HG02943 (cell line): ENCODE measurements around the gene CDHR2.
"Not testable (repeated sequence)": the region's sequence is repeated elsewhere in the genome, so short reads cannot be mapped to it uniquely, and the experiment has no call there.

ENCODE experiments used
- ATAC-seq: cut with Tn5 transposase; IDR thresholded peaks from one replicate; pipeline ENCODE4 v1.9.1; 2021; ENCODE audit warnings: mild to moderate bottlenecking, low read depth, moderate library complexity; ENCODE audit not compliant: unreplicated experiment

CDHR2 gene

DNA sequence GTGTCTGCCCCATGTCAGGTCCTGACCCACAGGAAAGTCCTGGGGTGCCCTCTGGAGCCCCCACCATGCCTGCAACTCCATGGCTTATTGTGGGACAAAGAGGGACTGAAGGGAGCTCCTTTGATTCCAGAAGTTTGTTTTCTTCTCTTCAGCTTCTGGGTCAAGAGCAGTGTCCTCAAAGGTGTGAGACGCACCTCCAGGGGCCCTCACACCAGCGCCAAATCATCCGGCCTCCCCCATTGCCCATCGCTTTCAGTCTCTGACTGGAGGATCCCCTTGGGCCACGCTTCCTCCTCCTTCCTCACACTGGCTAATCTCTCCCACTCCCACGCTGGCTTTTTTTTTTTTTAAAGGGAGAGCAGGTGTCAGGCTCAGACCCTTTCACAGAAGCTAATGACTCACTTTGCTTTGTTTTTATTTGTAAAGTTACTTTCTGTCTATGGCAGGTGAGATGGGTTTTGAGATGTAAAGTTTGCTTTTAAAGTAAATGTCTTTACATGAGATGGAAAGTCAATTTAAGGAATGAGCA lies 16.7 kb downstream of the CDHR2 start:
- ATAC-seq = no peak

DNA sequence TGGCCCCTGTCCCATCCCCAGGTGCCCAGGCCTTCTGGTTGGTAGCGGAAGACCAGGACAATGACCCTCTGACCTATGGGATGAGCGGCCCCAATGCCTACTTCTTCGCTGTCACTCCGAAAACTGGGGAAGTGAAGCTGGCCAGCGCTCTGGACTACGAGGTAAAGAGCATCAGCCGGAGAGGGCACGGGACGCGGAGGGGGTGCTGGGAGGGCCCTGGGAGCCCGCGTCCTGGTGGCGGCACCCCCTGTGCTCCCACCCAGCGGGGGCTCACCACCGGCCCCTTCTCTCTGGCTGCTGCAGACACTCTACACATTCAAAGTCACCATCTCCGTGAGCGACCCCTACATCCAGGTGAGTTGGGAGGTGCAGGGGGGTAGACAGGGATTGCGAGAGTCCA lies 19.5 kb downstream of the CDHR2 start:
- no peak for ATAC-seq

DNA sequence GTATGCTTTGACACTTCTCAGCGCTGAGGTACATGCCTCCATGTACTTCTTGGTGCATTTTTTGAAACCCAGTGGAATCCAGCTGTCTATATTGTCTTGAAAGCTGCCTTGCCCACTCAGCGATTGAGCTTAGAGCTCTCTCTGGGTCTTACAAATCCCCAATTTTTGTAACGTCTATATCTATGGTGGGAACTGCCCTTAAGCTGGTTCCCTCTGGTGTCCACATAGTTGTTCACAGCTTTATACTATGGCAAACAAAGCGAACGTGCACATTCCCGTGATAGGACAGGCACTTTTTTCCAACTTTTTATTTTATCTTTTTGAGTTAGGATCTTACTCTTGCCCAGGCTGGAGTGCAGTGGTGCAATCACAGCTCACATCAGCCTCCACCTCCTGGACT lies 20.9 kb downstream of the CDHR2 start:
- ATAC-seq = no peak

DNA sequence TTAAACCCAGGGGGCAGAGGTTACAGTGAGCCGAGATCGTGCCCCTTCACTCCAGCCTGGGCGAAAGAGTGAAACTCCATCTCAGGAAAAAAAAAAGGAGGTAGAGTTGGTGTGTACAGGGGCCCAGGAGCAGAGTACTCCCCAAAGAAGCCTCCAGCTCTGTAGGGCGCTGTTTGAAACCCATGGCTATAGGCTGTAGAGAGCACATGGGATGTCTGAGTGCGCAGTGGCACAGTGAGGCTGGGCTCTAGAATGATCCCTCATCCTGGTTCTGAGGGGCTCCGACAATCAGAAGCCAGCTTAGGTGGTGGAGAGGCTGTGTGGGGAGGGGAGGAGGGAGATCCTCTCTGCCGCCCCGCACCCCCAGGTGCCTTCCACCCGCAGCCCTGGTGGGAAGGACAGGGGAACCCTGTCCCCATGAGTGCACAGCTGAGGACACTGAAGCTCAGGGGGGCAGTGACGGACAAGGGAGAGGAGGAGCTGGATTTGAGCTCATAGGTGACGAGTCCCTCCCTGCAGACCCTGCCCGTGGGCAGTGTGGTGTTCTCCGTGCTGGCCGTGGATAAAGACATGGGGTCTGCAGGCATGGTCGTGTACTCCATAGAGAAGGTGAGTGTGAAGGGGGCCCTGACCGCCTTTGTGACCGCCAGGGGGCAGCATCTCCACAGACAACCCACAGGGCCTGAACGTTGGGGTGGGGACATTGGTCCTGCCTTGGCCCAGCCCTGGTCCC lies 24.6 kb downstream of the CDHR2 start:
- ATAC-seq = no peak

DNA sequence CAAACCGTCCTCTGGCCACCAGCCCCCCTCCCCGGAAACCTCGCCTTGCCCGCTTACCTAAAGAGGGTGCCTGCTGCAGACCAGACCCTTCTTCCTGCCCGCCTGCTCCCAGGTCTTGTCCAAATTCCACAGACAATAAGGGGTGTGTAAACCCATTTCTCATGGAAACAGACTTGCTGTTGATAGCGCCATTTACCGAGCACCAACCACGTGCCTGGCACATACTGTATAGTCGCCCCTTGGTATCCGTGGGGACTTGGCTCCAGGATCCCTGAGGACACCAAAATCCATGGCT lies 25.1 kb downstream of the CDHR2 start:
- no peak for ATAC-seq

DNA sequence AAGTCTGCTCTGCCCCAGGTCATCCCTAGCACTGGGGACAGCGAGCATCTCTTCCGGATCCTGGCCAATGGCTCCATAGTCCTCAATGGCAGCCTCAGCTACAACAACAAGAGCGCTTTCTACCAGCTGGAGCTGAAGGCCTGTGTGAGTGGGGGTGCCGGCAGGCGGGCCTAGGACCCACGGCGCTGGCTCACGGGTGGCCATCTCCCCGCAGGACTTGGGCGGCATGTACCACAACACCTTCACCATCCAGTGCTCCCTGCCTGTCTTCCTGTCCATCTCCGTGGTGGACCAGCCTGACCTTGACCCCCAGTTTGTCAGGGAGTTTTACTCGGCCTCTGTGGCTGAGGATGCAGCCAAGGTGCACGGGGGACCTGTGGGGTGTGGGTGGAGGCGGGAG lies 25.9 kb downstream of the CDHR2 start:
- ATAC-seq = no peak

DNA sequence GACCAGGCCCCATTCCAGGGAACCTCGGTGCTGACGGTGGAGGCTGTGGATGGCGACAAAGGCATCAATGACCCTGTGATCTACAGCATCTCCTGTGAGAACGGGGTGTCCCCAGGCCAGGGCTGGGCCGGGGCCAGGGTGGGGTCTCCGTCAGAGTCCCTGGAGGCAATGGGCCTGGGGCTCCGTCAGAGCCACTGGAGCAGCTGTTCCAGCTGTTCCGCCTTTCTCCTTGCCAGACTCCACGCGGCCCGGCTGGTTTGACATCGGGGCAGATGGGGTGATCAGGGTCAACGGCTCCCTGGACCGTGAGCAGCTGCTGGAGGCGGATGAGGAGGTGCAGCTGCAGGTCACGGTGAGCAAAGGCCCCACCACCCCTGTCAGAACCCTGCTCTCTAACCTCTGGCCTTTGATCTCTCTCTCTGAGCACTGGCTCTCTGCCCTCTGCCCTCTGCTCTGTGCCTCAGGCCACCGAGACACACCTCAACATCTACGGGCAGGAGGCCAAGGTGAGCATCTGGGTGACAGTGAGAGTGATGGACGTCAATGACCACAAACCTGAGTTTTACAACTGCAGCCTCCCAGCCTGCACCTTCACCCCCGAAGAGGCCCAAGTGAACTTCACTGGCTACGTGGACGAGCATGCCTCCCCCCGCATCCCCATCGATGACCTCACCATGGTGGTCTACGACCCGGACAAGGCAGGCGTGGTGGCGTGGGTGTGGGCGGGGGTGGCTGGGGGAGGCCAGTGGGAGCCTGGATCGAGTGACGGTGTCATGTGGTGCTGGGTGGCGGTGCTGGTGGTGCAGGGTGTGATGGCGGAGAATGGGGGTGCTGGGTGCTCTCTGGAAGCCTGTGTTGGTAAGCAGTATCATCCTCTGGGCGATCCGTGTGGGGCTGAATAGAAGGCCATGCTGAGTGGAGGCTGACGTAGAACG lies 26.6 kb downstream of the CDHR2 start:
- no peak for ATAC-seq

DNA sequence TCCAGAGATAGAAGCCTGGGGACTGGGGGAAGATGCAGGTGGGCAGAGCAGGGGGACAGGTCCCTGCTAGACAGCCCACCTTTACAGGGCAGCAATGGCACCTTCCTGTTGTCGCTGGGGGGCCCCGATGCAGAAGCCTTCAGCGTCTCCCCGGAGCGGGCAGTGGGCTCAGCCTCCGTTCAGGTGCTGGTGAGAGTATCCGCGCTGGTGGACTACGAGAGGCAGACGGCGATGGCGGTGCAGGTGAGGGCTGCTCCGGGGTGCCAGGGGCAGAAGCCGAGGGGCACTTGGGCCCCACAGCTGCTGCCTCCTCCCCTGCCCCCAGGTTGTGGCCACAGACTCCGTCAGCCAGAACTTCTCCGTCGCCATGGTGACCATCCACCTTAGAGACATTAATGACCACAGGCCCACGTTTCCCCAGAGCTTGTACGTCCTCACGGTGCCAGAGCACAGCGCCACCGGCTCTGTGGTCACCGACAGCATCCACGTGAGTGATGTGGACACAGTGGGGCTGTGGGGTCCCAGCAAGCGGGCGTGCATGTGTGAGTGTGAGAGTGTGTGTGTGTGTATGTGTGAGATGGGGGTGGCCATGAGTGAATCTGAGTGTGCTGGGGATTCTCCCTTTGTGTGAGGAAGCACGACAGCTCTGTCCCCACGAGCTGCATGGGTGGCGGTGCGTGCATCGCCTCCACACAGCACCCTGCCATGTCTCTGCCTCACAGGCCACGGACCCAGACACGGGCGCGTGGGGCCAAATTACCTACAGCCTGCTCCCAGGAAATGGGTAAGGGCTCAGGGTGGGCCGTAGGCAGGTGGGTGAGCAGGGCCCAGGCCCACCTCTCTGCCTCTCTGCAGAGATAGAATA lies 28.4 kb downstream of the CDHR2 start:
- ATAC-seq = no peak

DNA sequence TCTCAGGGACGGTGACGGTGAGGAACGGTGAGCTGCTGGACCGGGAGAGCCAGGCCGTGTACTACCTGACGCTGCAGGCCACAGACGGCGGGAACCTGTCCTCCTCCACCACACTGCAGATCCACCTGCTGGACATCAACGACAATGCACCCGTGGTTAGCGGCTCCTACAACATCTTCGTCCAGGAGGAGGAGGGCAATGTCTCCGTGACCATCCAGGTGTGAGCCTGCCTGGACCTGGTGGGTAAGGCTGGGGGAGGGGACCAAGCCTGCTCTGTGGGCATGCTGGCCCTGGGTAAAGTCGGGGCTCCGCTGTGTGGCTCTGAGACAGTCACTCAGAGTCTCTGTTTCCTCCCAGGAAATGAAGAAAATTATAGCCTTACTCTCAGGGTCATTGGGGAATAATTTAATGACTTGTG lies 29.3 kb downstream of the CDHR2 start:
- no peak for ATAC-seq

DNA sequence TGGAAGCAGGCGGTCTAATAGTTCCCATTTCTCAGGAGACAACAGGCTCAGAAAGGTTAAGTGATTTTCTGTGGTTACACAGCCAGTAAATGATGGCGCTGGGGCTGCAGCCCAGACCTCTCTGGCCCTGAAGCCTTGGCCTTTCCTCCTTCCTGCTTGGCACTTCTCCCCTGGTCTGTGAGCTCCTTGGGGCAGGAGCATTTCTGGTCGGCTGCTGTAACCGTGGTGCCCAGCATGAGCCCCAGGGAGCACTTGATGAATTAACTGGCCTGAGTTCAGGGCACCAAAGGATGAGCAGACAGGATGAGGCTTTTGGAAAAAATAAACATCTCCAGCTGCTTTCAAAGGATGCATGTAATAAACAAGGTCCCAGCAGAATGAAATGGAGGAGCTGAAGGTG lies 30.2 kb downstream of the CDHR2 start:
- no peak for ATAC-seq

DNA sequence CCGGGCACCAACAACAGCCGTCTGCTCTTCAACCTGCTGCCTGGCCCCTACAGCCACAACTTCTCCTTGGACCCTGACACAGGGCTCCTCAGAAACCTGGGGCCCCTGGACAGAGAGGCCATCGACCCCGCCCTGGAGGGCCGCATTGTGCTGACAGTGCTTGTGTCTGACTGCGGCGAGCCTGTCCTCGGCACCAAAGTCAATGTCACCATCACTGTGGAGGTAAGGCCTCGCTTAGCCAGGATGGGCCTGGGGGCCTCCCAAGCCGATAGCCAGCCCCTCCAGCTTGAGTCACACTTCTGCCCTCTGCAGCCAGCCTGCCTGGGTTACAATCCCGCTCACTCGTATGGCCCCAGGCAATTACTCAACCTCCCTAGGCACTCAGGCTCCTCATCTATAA lies 32.2 kb downstream of the CDHR2 start:
- no peak for ATAC-seq

DNA sequence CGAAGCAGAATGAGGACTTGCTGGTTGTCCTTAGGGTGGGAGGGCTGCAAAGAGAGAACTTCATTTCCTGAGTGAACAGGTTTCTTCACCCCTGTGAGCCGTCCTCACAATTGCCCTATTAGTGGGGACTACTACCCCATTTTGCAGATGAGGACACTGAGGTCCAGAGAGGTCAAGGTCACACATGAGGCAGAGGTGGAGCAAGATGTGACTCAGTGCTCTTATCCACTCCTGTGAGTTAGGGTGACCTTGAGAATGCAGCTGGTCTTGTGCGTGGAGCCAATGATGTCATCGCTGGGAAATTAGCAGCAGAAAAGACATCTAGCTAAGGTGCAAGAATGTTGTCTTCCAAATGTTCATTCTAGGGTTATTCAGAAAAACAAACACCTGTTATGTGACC lies 33.9 kb downstream of the CDHR2 start:
- no peak for ATAC-seq

DNA sequence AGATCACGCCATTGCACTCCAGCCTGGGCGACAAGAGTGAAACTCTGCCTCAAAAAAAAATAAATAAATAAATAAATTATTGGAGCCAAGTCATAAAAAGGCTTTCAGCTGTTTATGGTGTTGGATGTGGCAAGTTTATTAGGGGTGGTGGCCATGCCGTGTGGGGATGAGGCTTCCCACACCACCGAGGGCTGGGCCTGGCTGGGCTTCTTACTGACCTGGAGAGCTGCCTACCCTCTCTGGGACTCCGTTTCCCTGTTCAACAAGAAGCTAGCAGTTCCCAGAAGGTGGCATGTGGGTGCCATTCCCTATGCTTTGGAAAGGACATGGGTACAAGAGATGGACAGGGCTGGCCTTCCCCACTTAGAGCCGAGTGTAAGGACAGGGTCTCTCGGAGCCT lies 38.3 kb downstream of the CDHR2 start:
- no peak for ATAC-seq

DNA sequence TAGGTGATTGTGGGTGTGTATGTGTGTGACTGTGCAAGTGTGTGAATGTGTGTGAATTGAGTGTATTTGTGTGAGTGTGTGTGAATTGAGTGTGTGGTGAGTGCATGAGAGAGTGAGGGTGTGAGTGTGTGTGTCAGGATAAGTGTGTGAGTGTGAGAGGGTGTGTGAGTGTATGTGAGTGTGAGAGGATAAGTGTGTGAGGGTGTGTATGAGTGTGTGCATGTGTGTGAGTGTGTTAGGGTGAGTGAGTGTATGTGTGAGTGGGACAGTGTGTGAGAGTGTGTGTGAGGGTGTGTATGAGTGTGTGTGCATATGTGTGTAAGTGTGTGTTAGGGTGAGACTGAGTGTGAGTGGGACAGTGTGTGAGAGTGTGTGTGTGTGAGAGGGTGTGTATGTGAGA lies 39.2 kb downstream of the CDHR2 start:
- no peak for ATAC-seq

DNA sequence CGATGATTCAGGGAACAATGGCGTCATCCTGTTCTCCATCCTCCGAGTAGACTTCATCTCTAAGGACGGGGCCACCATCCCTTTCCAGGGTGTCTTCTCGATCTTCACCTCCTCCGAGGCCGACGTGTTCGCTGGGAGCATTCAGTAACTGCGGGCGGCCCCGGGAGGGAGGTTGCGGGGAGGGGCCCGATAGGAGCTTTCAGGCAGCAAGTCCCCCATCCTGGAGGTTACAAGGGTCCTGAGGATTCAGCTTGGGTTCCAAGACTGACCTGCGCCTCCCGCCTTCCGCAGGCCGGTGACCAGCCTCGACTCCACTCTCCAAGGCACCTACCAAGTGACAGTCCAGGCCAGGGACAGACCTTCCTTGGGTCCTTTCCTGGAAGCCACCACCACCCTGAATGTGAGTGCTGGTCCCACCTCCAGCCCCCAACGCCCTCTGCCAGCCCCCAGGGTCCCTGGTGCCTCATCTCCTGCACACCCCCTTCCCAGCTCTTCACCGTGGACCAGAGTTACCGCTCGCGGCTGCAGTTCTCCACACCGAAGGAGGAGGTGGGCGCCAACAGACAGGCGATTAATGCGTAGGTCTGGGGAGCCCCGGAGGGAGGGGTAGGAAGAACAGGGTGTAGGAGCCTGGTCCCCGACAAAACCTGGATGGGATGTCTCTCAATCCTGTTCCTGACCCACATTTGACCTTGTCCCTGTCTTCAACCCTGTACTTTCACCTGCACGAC lies 40.1 kb downstream of the CDHR2 start:
- ATAC-seq = no peak

DNA sequence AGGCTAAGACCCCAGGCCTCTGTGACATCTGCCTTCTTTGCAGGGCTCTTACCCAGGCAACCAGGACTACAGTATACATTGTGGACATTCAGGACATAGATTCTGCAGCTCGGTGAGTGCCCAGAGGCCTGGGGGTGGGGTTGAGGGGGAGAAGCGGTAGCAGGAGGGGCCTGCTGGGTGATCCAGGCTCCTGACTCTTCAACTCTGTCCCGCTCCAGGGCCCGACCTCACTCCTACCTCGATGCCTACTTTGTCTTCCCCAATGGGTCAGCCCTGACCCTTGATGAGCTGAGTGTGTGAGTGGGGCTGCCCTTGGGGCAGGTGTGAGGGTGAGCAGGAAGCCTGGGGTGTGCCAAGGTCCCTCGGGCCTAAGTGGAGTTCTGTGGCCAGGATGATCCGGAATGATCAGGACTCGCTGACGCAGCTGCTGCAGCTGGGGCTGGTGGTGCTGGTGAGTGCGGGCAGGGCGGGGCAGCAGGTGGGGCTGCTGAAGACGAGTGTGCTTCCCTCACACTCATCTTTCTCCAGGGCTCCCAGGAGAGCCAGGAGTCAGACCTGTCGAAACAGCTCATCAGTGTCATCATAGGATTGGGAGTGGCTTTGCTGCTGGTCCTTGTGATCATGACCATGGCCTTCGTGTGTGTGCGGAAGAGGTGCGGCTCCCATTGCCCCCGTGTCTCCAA lies 41.0 kb downstream of the CDHR2 start:
- no peak for ATAC-seq

DNA sequence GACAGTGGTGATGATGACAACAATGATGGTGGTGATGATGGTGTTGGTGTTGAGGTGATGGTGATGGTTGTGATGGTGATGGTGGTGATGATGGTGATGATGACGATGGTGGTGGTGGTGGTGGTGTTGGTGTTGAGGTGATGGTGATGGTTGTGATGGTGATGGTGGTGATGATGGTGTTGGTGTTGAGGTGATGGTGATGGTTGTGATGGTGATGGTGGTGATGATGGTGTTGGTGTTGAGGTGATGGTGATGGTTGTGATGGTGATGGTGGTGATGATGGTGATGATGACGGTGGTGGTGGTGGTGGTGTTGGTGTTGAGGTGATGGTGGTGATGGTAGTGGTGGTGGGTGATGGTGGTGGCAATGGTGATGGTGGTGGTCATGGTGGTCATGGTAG lies 42.5 kb downstream of the CDHR2 start:
- ATAC-seq = not testable (repeated sequence)

DNA sequence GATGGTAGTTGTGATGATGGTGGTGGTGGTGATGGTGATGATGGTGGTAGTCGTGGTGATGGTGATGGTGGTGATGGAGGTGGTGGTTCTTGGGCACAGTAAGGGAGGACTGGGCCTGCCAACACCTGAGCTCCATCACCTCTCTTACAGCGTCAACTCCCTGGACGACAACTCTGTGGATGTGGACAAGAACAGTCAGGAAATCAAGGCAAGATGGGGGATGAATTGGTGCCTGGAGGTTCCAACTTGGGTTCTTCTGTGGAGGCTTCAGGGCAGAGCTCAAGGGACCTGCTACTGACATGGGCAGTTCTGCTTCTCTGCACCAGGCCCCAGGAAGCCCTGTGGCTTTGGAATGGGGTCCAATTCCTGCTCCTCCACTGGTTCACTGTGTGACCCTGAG lies 43.4 kb downstream of the CDHR2 start:
- no peak for ATAC-seq

DNA sequence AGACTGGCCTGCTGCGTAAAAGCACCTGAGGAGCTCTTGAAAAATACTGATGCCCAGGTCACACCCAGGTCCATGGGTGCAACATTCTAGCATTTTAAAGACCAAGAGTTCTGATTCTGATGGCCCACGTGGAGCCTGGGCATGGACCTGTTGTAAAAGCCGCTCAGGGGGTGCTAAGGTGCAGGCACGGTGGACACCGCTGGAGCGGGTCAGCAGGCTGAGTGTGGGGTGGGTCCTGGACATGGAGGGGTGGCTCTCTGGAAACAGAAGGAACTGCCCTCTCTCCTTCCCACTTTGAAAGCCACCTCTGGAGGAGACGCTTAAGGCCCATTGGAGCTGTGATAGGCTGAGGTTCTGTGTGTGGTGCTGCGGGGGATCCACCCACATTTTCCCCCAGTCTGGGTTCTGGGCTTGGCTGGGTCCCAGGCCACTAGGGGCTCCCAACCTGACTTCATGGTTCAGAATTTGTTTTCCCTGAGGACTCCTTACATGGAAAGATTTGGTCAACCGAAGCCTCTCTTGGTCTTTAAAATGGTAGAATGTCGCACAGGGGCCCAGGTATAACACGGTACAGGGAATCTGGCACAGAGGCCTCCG lies 44.2 kb downstream of the CDHR2 start:
- no peak for ATAC-seq
